Fibroblast of pulmonary artery (primary cell): ENCODE data around the gene CYP2S1.

Experiments used
- DNase-seq: peaks from one replicate; pipeline ENCODE4 v3.0.0-alpha.2; 2010; ENCODE audit warnings: low read depth
- H3K4me3 ChIP-seq: replicated peaks from 2 replicates; pipeline ENCODE4 v1.5.1; 2011; ENCODE audit warnings: low read depth, mild to moderate bottlenecking, control low read depth, low read length, moderate library complexity
- CTCF ChIP-seq: IDR thresholded peaks from 2 replicates; pipeline ENCODE4 v1.5.1; 2011; ENCODE audit warnings: mild to moderate bottlenecking, control low read depth, low read length, inconsistent platforms; ENCODE audit errors: missing control alignments

CYP2S1 gene

GRCh38 chr19:41186971-41187883, 5.8 kb upstream of the CYP2S1 start:
- no peak for DNase-seq
- no peak for TF ChIP-seq CTCF
- H3K4me3 ChIP-seq = no peak overlapping the region

DNA sequence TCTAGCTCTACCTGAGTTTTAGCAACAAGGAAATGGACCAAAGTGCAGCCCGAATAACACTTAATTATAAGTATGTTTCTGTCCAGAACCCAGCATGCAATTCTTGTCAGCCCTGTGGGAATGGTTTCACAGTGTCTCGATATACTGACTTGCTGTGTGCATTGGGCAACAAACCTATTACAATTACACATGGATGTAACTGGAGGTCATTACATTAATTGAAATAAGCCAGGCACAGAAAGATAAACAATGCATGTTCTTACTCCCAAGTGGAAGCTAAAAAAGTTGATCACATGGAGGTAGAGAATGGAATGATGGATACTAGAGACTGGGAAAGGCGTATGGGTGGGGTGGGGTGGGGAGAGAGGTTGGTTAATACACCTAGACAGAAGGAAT, 5.1 kb upstream of the CYP2S1 start:
- DNase-seq = no peak
- no peak overlapping the region for H3K4me3 ChIP-seq
- TF ChIP-seq CTCF = no peak

- TF ChIP-seq CTCF = no peak
- H3K4me3 ChIP-seq = no peak overlapping the region
- DNase-seq = no peak
These were observed 3.5 kb upstream of the CYP2S1 start for GRCh38 chr19:41189425-41190065.

- no peak for TF ChIP-seq CTCF
- peak overlapping the region; percentile 32 for H3K4me3 ChIP-seq
- no peak for DNase-seq
These were observed 574 bp downstream of the CYP2S1 start for GRCh38 chr19:41193430-41194156.

DNA sequence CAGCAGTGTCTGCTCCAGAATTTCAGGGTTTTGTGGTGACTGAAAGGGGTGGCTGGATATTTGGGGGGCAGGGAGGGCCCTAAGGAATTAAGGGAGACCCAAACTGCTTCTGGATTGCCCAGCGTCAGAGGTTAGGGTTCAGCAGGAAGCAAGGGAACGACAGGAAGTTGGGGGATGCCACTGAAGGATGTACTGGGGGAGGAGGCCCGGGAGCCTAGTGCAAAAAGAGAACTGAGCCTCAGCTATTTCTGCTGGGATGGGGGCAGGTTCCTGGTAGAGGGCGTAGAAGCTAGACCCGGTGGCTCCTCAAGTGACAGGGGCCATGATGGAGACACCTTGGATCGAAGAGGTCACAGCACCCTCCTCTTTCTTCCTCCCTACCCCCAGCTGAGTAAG, 1.1 kb downstream of the CYP2S1 start:
- TF ChIP-seq CTCF = no peak
- no peak for DNase-seq
- no peak overlapping the region for H3K4me3 ChIP-seq

DNA sequence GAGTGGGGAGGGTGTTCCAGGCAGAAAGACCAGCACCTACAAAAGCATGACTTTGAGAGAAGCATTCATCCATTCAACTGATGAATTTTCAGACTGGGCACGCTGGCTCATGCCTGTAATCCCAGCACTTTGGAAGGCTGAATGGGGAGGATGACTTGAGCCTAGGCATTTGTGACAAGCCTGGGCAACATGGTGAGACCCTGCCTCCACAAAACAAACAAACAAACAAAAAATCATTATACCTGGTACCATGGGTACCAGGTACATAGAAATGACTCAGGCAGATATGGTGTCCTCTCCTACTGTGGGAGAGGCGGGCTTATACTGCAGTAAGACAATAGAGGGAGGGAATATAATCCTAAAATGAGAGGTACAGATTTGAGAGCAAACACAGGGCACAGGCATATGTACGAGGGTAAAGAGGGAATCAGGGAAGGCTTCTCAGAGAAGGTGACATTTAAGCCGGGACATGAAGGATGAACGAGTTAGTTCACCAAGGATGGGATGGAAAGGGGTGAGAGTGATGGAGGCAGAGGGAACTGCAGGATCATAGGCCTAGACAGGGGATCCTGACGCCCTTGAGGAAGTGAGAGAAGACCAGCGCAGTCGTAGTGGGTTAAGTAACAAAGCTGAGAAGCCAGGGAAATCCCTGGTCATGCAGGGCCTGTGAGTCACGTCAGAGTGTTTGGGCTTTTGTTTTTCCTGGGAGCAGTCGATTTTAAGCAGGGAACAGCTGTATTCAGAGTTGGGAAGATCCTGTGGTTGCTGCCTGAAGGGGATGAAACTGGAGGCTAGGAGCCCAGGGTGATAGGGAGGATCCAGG, 2.9 kb downstream of the CYP2S1 start:
- no peak overlapping the region for H3K4me3 ChIP-seq
- TF ChIP-seq CTCF = no peak
- no peak for DNase-seq
